Cardiac fibroblast (primary cell): Measurements from ENCODE around the gene PKP4.

Experiments
- DNase-seq, 2 donors: peaks; one replicate each; pipeline versions ENCODE4 v3.0.0 to v3.0.0-alpha.2; 2010; ENCODE audit warnings: low read depth in 2 of 2
- H3K4me3 ChIP-seq, 2 donors: replicated peaks in 1 of 2; 1 replicate in 1 of 2; 2 replicates in 1 of 2; pipeline ENCODE4 v1.5.1; 2011; ENCODE audit warnings: low read depth in 2 of 2, low read length in 2 of 2, mild to moderate bottlenecking in 2 of 2, moderate library complexity in 1 of 2
- TF ChIP-seq, protein P1 (sequence below): IDR thresholded peaks from one replicate; pipeline ENCODE4 v1.5.1; 2011; ENCODE audit warnings: low read depth, mild to moderate bottlenecking, low read length, inconsistent platforms

Gene PKP4

DNA sequence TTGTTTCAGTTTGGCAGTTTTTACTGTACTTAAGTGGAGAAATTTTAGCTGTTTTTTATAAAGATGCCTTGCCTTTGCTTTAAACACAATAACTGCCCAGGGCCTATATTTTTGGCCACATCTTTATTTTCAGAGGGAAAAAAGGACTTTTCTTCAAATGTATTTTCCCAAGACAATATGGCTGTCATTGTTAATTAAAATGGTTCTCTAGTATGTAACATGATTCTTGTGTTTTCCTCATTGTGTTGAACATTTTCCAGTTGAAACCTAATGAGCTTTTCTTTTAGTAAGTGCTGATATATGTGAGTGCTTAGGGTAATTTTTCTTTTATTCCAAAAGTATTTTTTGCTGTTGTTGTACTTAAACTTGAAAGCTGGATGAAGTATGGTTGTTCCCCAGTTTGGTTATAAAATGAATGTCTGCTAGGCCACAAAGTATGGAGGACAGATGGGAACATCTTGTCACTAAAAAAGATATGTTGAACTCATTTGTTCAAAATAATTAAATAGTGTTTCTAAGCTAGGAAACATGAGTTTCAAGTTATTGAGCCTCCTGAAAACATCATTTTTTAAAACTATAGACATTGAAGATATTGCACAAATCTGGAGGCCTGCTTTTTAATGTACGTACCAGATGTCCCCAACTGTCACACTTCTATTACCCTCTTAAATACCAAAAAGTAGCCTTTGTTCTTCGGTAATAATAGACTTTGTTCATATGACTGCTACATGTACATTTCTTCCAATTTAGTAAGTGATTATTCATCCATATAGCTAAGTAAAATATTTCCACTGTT is 190.9 kb downstream of the PKP4 start:
- no peak for DNase-seq
- TF ChIP-seq, protein P1, sequence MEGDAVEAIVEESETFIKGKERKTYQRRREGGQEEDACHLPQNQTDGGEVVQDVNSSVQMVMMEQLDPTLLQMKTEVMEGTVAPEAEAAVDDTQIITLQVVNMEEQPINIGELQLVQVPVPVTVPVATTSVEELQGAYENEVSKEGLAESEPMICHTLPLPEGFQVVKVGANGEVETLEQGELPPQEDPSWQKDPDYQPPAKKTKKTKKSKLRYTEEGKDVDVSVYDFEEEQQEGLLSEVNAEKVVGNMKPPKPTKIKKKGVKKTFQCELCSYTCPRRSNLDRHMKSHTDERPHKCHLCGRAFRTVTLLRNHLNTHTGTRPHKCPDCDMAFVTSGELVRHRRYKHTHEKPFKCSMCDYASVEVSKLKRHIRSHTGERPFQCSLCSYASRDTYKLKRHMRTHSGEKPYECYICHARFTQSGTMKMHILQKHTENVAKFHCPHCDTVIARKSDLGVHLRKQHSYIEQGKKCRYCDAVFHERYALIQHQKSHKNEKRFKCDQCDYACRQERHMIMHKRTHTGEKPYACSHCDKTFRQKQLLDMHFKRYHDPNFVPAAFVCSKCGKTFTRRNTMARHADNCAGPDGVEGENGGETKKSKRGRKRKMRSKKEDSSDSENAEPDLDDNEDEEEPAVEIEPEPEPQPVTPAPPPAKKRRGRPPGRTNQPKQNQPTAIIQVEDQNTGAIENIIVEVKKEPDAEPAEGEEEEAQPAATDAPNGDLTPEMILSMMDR: no peak

DNA sequence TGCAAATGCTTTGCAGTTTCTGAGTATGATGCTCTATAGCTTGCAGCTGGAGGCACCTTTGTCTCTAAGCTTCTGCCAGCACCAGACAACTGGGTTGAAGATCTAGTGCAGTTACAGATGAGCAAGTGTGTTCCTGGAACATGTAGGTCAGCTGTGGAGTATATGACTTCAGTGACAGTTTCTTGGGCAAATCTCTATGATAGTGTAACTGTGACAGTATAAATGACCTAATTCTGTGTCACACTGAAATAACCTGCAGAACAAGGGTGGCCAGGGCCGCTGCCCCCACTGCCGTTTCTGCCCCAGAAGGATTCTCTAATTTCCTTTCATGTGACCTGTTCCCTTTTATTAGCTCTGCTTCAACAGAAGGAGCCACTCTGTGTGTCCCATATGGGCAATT is 193.1 kb downstream of the PKP4 start:
- TF ChIP-seq, protein P1: no peak
- DNase-seq: no peak
- no peak overlapping the region for H3K4me3 ChIP-seq

More for the DNA sequence above, 190.9 kb downstream of the PKP4 start:
- no peak overlapping the region for H3K4me3 ChIP-seq

DNA sequence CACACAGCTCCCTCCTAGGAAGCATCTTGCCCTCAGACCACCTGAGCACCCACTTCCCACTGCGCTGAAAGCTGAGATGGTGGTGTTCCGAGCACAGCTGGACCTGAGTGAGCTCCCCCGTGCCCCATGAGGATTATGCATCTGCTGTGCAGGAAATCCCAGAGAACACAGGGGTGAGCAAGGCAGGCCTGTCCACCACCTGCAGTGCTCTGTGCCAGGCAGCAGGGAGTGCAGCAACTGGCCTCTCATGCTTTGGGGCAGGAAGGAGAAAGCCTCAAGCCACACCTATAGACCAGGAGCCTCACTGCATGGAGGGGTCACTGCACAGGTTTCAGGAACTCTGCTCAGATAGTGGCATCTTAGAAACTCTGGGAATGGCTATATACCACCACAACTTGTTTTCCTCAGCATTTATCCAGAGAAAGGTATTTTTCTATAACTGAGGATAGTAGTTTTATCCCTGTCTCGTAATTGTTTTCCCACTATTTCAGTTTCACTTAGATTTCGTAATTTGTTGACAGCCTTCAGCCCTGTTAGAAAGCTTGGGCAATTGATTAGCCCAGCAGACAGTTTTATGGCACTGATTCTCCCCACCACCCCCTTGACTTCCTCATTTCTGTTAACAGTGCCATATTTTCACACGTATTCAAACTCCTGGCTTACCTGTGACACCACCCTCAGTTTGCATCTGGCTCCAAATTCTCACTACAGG is 194.1 kb downstream of the PKP4 start:
- TF ChIP-seq, protein P1: no peak
- no peak for DNase-seq
- no peak overlapping the region for H3K4me3 ChIP-seq

DNA sequence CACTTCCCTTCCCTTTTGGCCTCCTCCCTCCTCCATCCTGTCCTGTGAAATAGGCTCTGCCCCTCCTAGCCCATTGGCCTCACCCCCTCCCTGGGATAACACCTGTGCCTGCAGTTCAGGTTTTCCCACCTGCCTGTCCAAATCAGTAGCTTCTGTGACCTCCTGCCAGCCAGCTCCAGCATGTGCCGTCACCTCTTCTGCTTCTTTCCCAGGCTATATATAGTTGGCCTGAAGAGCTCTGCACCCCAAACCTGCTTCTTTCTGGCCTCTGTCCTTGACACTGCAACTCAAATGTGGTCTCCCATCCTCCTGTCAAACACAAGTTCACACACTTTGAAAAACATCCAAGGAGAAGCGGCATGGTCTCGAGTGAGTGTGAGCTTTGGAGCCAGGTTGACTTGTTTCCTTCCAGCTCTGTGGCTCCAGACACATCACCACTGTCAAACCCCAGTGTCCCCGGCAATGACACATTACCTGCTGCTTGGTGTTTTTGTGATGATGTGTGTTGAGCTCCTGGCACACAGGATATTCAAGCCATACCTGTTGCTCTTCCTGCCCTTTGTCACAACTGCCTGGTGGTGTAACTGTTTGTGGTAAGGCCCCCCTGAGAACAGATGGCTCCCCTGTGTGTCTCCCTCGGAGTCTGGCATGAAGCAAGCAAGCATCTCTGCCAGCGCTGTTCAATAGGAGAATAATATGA is 194.8 kb downstream of the PKP4 start:
- no peak overlapping the region for H3K4me3 ChIP-seq
- no peak for DNase-seq
- TF ChIP-seq, protein P1: no peak

DNA sequence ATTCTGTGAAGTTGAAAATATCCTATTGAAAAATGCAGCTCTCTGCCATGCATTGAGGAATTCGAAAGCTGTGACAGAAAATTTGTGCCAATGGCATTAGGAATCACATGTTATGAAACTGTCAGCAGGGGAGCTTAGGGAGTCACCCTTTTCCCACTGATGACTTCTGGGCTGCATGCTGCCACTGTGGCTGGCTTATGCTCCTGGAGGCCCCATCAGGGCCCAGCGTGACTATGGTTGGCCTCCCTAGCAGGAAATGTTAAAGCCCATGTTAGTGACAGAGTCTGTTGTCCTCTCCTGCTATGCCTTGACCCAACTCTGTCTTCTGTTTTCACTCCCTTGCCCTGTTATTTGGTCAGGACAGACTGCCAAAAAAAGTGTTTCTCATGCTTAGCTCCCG is 198.9 kb downstream of the PKP4 start:
- H3K4me3 ChIP-seq: no peak overlapping the region
- no peak for DNase-seq
- TF ChIP-seq, protein P1: no peak

DNA sequence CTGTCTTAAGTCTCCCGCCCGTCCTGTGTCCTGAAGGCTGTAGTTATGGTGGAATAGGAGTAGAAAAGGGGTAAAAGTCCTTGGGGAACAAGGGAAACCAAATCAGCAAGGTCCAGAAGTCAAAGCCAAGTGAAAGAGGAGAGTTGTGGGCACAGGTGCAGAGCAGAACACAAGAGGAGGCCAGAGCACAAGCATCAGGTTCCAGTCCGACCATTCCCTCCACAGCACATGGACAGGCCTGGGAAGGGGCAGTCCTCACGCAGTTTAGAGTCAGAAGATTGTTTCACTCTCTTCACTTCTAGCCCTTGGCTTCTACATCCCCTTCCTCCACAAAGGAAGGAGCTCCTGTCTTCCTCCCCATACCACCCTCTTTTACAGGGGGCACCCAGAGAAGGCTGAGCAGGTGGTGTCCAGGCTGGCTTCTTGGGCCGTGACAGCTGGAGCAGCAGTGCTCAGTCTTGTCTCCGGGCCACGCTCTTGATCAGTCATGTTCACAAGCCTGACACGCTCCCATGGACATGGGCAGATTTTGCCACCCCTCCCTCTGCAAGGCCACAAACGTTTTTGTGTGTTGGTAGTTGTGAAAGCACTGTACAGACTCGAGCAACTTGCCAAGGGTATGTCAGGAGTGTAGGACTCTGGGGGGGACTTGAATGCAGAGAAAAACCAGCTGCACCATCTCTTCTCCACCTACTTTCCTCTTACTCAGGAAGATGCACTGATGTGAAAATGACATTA is 199.9 kb downstream of the PKP4 start:
- TF ChIP-seq, protein P1: no peak
- DNase-seq: no peak
- no peak overlapping the region for H3K4me3 ChIP-seq
